Measurements from ENCODE around the gene EDIL3. TPM values are rescaled to one million over a fixed set of nuclear protein-coding genes. Genes with fewer than 3 reads are reported as not detected.

Gene EDIL3
- total and polyA plus RNA-seq, 2 of the 8 experiments (the other 6 are each of a cell fraction or from before 2014, with no cell fraction given), result 14.7 to 47.2 TPM

DNA sequence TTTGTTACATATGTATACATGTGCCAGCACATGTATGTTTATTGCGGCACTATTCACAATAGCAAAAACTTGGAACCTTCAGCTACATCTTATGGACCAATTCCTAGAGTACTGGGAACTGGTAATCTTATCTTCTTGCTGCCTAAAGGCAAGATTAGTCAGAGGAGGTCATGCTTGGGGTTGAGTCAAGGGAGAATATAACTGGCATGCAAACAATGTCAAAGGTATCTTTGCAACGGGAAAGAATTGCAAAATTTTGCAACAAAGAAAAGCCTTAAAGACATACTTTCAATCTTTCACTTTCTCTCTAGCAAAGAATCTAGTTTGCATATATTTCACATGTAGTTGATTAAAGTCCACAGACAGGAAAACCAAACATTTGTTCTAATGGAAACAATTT is 145.2 kb downstream of the EDIL3 start:
- H3K36me3 ChIP-seq (ENCODE audit: control insufficient read depth in 2 of 4, insufficient read depth in 4 of 4, low read length in 3 of 4), result no peaks in the 10 kb centered on the region
- no peak overlapping the region for H3K9ac ChIP-seq (replicated peaks in 1 of 4; ENCODE audit: extremely low read depth in 1 of 4, low read depth in 3 of 4, low read length in 3 of 4)
- H3K23ac ChIP-seq (ENCODE audit: insufficient read length), result no peak overlapping the region
- H3K14ac ChIP-seq (ENCODE audit: insufficient read length), result no peak overlapping the region
- H2BK5ac ChIP-seq (ENCODE audit: low read depth, low read length), result no peak overlapping the region
- no peak overlapping the region for H3K27ac ChIP-seq (ENCODE audit: low read depth, low read length)
- POLR2A ChIA-PET (ENCODE audit: partially characterized antibody), result no interaction called here
- no peak overlapping the region for H2BK20ac ChIP-seq (ENCODE audit: low read length)
- no peak overlapping the region for H3K4me3 ChIP-seq (ENCODE audit: extremely low read depth in 1 of 4, insufficient read depth in 2 of 4, low read depth in 3 of 4, low read length in 4 of 4)
- H3K4me2 ChIP-seq (ENCODE audit: insufficient read depth in 1 of 2, low read depth in 2 of 2, low read length in 2 of 2), result no peak overlapping the region
- no peaks in the 10 kb centered on the region for H3K79me1 ChIP-seq (ENCODE audit: low read depth, low read length)
- no peak overlapping the region for H3K56ac ChIP-seq (replicated peaks; ENCODE audit: insufficient read length, low read depth, low read length)
- FAIRE-seq, result no peak
- H4K8ac ChIP-seq (ENCODE audit: extremely low read depth, insufficient read depth, low read length), result no peak overlapping the region
- no peak overlapping the region for H2AK5ac ChIP-seq (ENCODE audit: low read depth, low read length)
- CTCF ChIA-PET (ENCODE audit: partially characterized antibody), result no interaction called here
- TF ChIP-seq RFX5 (IDR thresholded peaks at IDR 0.05; ENCODE audit: borderline replicate concordance, low read depth, low read length), result no peak
- TF ChIP-seq SUZ12 (IDR thresholded peaks at IDR 0.05; ENCODE audit: low read length), result no peak
- TF ChIP-seq TCF12 (IDR thresholded peaks at IDR 0.05; ENCODE audit: low read depth, low read length), result no peak
- no peak for TF ChIP-seq ZNF274 (IDR thresholded peaks at IDR 0.05; ENCODE audit: borderline replicate concordance, extremely low read depth, low read length)
- TF ChIP-seq TAF1 (IDR thresholded peaks at IDR 0.05; ENCODE audit: low read depth, low read length), result no peak
- TF ChIP-seq NANOG (IDR thresholded peaks at IDR 0.05; ENCODE audit: insufficient read depth, low read depth, low read length, poor library complexity, severe bottlenecking), result no peak
- no peak for TF ChIP-seq KDM4A (IDR thresholded peaks at IDR 0.05; ENCODE audit: low read depth, low read length, severe bottlenecking)
- no peak for TF ChIP-seq SP1 (IDR thresholded peaks at IDR 0.05; ENCODE audit: low read depth, low read length)
- no peak for TF ChIP-seq SIRT6 (IDR thresholded peaks at IDR 0.05; ENCODE audit: low read length)
- no peak overlapping the region for H4K91ac ChIP-seq (replicated peaks; ENCODE audit: insufficient read length, low read length)
- H3K27me3 ChIP-seq (replicated peaks in 1 of 4; ENCODE audit: control insufficient read depth in 3 of 4, extremely low read depth in 1 of 4, insufficient read depth in 3 of 4, low read length in 3 of 4), result no peaks in the 10 kb centered on the region
- no peak overlapping the region for H2BK15ac ChIP-seq (ENCODE audit: low read length)
- H3K23me2 ChIP-seq (ENCODE audit: low read depth, low read length), result no peaks in the 10 kb centered on the region
- no peak overlapping the region for H2BK120ac ChIP-seq (replicated peaks; ENCODE audit: low read depth, low read length)
- H2AFZ ChIP-seq (ENCODE audit: low read length), result no peak overlapping the region
- no peaks in the 10 kb centered on the region for H3K4me1 ChIP-seq (replicated peaks in 1 of 4; ENCODE audit: control insufficient read depth in 3 of 4, insufficient read depth in 4 of 4, low read length in 3 of 4)
- no peak for DNase-seq (ENCODE audit: low read depth in 1 of 2, low spot score in 2 of 2)
- H4K5ac ChIP-seq (ENCODE audit: insufficient read length, low read depth, low read length), result no peak overlapping the region
- H3K9me3 ChIP-seq (ENCODE audit: insufficient read depth in 2 of 2, low read depth in 1 of 2, low read length in 1 of 2), result no peaks in the 10 kb centered on the region
- H3K79me2 ChIP-seq (ENCODE audit: control insufficient read depth in 1 of 2, insufficient read depth in 2 of 2, low read length in 2 of 2), result no peaks in the 10 kb centered on the region
- no peak overlapping the region for H2BK12ac ChIP-seq (ENCODE audit: low read depth, low read length)
- H4K20me1 ChIP-seq (replicated peaks in 1 of 2; ENCODE audit: control insufficient read depth in 1 of 2, insufficient read depth in 2 of 2, low read length in 2 of 2), result no peaks in the 10 kb centered on the region
- whole genome bisulfite sequencing, 2 experiments (ENCODE audit: extremely low coverage in 1 of 2, insufficient coverage in 1 of 2, insufficient read length in 1 of 2, insufficient replicate concordance in 2 of 2, low coverage in 1 of 2, low lambda C conversion rate in 2 of 2, missing lambda C conversion rate in 1 of 2), result 79% methylated on average over 2 of the region's 2 CpGs; no CpG with 5 or more reads in 1 of the 2 experiments
- no peak overlapping the region for H3K4ac ChIP-seq (replicated peaks; ENCODE audit: insufficient read length, low read depth, low read length)
- H3K18ac ChIP-seq (ENCODE audit: extremely low read depth, low read length), result no peak overlapping the region

Measured in H1 (cell line).